Measurements from ENCODE around the gene MMP20.

- no peak for TF ChIP-seq EZH2phosphoT487 (IDR thresholded peaks at IDR 0.05; ENCODE audit: borderline replicate concordance)
- TF ChIP-seq SRF (IDR thresholded peaks at IDR 0.05; ENCODE audit: low read depth): no peak
- TF ChIP-seq TCF7L2 (IDR thresholded peaks at IDR 0.05; ENCODE audit: borderline replicate concordance, extremely low read depth, insufficient read depth, insufficient read length): no peak
- no peak for TF ChIP-seq FOSL1 (IDR thresholded peaks at IDR 0.05; ENCODE audit: low read depth)
- no peak for TF ChIP-seq JUND (IDR thresholded peaks at IDR 0.05)
- TF ChIP-seq ZNF274 (IDR thresholded peaks at IDR 0.05; ENCODE audit: low read depth, low read length): no peak
- TF ChIP-seq, protein P1, sequence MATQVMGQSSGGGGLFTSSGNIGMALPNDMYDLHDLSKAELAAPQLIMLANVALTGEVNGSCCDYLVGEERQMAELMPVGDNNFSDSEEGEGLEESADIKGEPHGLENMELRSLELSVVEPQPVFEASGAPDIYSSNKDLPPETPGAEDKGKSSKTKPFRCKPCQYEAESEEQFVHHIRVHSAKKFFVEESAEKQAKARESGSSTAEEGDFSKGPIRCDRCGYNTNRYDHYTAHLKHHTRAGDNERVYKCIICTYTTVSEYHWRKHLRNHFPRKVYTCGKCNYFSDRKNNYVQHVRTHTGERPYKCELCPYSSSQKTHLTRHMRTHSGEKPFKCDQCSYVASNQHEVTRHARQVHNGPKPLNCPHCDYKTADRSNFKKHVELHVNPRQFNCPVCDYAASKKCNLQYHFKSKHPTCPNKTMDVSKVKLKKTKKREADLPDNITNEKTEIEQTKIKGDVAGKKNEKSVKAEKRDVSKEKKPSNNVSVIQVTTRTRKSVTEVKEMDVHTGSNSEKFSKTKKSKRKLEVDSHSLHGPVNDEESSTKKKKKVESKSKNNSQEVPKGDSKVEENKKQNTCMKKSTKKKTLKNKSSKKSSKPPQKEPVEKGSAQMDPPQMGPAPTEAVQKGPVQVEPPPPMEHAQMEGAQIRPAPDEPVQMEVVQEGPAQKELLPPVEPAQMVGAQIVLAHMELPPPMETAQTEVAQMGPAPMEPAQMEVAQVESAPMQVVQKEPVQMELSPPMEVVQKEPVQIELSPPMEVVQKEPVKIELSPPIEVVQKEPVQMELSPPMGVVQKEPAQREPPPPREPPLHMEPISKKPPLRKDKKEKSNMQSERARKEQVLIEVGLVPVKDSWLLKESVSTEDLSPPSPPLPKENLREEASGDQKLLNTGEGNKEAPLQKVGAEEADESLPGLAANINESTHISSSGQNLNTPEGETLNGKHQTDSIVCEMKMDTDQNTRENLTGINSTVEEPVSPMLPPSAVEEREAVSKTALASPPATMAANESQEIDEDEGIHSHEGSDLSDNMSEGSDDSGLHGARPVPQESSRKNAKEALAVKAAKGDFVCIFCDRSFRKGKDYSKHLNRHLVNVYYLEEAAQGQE (IDR thresholded peaks at IDR 0.05; ENCODE audit: low read depth): no peak
- TF ChIP-seq, protein P2, sequence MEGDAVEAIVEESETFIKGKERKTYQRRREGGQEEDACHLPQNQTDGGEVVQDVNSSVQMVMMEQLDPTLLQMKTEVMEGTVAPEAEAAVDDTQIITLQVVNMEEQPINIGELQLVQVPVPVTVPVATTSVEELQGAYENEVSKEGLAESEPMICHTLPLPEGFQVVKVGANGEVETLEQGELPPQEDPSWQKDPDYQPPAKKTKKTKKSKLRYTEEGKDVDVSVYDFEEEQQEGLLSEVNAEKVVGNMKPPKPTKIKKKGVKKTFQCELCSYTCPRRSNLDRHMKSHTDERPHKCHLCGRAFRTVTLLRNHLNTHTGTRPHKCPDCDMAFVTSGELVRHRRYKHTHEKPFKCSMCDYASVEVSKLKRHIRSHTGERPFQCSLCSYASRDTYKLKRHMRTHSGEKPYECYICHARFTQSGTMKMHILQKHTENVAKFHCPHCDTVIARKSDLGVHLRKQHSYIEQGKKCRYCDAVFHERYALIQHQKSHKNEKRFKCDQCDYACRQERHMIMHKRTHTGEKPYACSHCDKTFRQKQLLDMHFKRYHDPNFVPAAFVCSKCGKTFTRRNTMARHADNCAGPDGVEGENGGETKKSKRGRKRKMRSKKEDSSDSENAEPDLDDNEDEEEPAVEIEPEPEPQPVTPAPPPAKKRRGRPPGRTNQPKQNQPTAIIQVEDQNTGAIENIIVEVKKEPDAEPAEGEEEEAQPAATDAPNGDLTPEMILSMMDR (IDR thresholded peaks at IDR 0.05 in 2 of 3, conservative IDR thresholded peaks at IDR 0.05 in 1 of 3; ENCODE audit: borderline replicate concordance in 1 of 3, insufficient read depth in 1 of 3, low read depth in 2 of 3, low read length in 2 of 3): no peak
- no peak for TF ChIP-seq POLR2A (IDR thresholded peaks at IDR 0.05; ENCODE audit: borderline replicate concordance, extremely low read depth, insufficient read depth, insufficient read length)
- no peak for TF ChIP-seq MAX (IDR thresholded peaks at IDR 0.05)
- no peak for TF ChIP-seq RAD21 (IDR thresholded peaks at IDR 0.05; ENCODE audit: low read depth)
These were observed 56.3 kb downstream of the MMP20 start for GRCh38 chr11:102568851-102569250.
